Testis (tissue), 2 donors: ENCODE measurements around the gene MST1R.

ENCODE experiments used
- POLR2A ChIP-seq: fragments of 450-650 bp; IDR thresholded peaks from one replicate; pipeline ENCODE4 v1.6.1; 2017; ENCODE audit warnings: antibody characterized with exemption, mild to moderate bottlenecking, moderate library complexity
- TF ChIP-seq, protein P1 (sequence below), 3 experiments: fragments of 450-650 bp in 2 of 3; fragments of 200-600 bp in 1 of 3; sonication (generic) in 1 of 3; IDR thresholded peaks; one replicate each; pipeline ENCODE4 v1.5.1; 2016 to 2019; ENCODE audit warnings: antibody characterized with exemption in 3 of 3, mild to moderate bottlenecking in 2 of 3, moderate library complexity in 1 of 3

DNA sequence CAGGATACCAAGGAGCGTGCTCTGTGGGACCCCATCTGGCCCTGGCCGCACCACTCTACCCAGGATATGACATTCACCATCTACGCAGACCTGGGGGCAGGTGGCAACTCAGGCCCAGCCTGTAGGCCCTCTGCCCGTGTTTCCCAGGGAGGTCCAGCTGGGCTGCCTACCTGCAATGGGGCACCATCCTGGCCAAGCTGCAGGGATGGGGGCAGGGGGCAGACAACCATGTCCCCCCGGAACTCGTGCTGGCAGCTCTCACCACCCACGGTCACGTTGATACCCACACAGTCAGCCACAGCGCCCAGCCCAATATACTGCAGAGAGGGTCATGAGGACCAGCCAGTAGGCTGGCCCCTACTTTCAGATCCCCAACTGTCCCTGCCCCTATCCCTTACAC is 7.9 kb downstream of the MST1R start:
- TF ChIP-seq POLR2A = no peak
- TF ChIP-seq, protein P1, sequence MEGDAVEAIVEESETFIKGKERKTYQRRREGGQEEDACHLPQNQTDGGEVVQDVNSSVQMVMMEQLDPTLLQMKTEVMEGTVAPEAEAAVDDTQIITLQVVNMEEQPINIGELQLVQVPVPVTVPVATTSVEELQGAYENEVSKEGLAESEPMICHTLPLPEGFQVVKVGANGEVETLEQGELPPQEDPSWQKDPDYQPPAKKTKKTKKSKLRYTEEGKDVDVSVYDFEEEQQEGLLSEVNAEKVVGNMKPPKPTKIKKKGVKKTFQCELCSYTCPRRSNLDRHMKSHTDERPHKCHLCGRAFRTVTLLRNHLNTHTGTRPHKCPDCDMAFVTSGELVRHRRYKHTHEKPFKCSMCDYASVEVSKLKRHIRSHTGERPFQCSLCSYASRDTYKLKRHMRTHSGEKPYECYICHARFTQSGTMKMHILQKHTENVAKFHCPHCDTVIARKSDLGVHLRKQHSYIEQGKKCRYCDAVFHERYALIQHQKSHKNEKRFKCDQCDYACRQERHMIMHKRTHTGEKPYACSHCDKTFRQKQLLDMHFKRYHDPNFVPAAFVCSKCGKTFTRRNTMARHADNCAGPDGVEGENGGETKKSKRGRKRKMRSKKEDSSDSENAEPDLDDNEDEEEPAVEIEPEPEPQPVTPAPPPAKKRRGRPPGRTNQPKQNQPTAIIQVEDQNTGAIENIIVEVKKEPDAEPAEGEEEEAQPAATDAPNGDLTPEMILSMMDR (IDR thresholded peaks at IDR 0.05) = no peak
